Endothelial cell of umbilical vein (primary cell): ENCODE measurements around the gene EMX1. TPM values are rescaled to one million over a fixed set of nuclear protein-coding genes. Genes with fewer than 3 reads are reported as not detected.

Experiments
- BruUV-seq: library from RNA; stranded (reverse); fragments of 400-500 nt; replicated peaks from 2 replicates; lab custom pipeline; 2021; lab: Mats Ljungman, UMichigan
- CTCF ChIA-PET: fragments of 300-600, 350-600 bp; sonication (Branson Sonifier 250); formaldehyde crosslinking; loops from one replicate; lab custom pipeline; 2021; ENCODE audit warnings: antibody characterized with exemption, inconsistent platforms; lab: Charles Lee
- POLR2A ChIA-PET: fragments of 300-600, 350-600 bp; sonication (Branson Sonifier 250); formaldehyde crosslinking; loops from one replicate; lab custom pipeline; 2021; ENCODE audit warnings: antibody characterized with exemption, inconsistent platforms; lab: Charles Lee
- DNase-seq: peaks from one replicate; pipeline ENCODE4 v3.0.0-alpha.2; 2011; ENCODE audit warnings: low read depth, low spot score
- FAIRE-seq: peaks from 2 replicates; lab custom pipeline; 2011; peaks lifted over from hg19 to GRCh38; lab: Jason Lieb, UNC
- H2AFZ ChIP-seq: 2 replicates; pipeline ENCODE4 v1.6.0; 2012; ENCODE audit warnings: low read depth, low read length, control low read depth, inconsistent platforms
- H3K27ac ChIP-seq: 2 replicates; pipeline ENCODE4 v1.5.1; 2011; ENCODE audit warnings: low read depth, mild to moderate bottlenecking, control low read depth, low read length, moderate library complexity; ENCODE audit not compliant: insufficient read depth
- H3K27me3 ChIP-seq, 2 experiments: 2 replicates each; pipeline versions ENCODE4 v1.6.0 to v1.6.1; 2011; ENCODE audit warnings: low read length in 2 of 2, mixed read lengths in 1 of 2; ENCODE audit not compliant: control insufficient read depth in 2 of 2, insufficient read depth in 2 of 2
- H3K36me3 ChIP-seq, 2 experiments: 2 replicates in 1 of 2; 3 replicates in 1 of 2; pipeline ENCODE4 v1.5.1; 2011; ENCODE audit warnings: low read length in 2 of 2, mild to moderate bottlenecking in 1 of 2, moderate library complexity in 1 of 2; ENCODE audit not compliant: control insufficient read depth in 2 of 2, insufficient read depth in 2 of 2; ENCODE audit errors: extremely low read depth in 1 of 2
- H3K4me1 ChIP-seq: 3 replicates; pipeline ENCODE4 v1.5.1; 2011; ENCODE audit warnings: mild to moderate bottlenecking, low read length; ENCODE audit not compliant: control insufficient read depth, insufficient read depth; ENCODE audit errors: extremely low read depth
- H3K4me2 ChIP-seq: 2 replicates; pipeline ENCODE4 v1.6.1; 2011; ENCODE audit warnings: low read length, control low read depth, mixed read lengths; ENCODE audit not compliant: insufficient read depth
- H3K4me3 ChIP-seq, 3 experiments: fragments of 200-600 bp in 1 of 3; sonication (generic), shearing (Covaris generic) in 1 of 3; replicated peaks in 1 of 3; 2 replicates each; pipeline ENCODE4 v1.5.1; 2011 to 2016; ENCODE audit warnings: control low read depth in 3 of 3, low read length in 3 of 3, mild to moderate bottlenecking in 2 of 3, inconsistent platforms in 1 of 3, low read depth in 1 of 3, moderate library complexity in 1 of 3; ENCODE audit not compliant: insufficient read depth in 1 of 3
- H3K79me2 ChIP-seq: 2 replicates; pipeline ENCODE4 v1.6.0; 2012; ENCODE audit warnings: low read length, inconsistent platforms; ENCODE audit not compliant: control insufficient read depth, insufficient read depth
- H3K9ac ChIP-seq: replicated peaks from 2 replicates; pipeline ENCODE3; 2011; ENCODE audit warnings: low read length, control low read depth; ENCODE audit not compliant: insufficient read depth; ENCODE audit errors: extremely low read depth
- H3K9me1 ChIP-seq: replicated peaks from 3 replicates; pipeline ENCODE4 v1.6.0; 2011; ENCODE audit warnings: mild to moderate bottlenecking, low read length; ENCODE audit not compliant: control insufficient read depth, insufficient read depth; ENCODE audit errors: extremely low read depth
- H3K9me3 ChIP-seq: replicated peaks from 2 replicates; pipeline ENCODE4 v1.5.1; 2012; ENCODE audit warnings: low read length, inconsistent platforms; ENCODE audit not compliant: control insufficient read depth, insufficient read depth
- H4K20me1 ChIP-seq: replicated peaks from 2 replicates; pipeline ENCODE3; 2011; ENCODE audit warnings: mild to moderate bottlenecking, low read length; ENCODE audit not compliant: control insufficient read depth, insufficient read depth; ENCODE audit errors: extremely low read depth
- EZH2 ChIP-seq: IDR thresholded peaks from 2 replicates; pipeline ENCODE4 v1.6.1; 2012; ENCODE audit warnings: borderline replicate concordance, low read depth, mild to moderate bottlenecking, moderate library complexity, low read length, inconsistent platforms; ENCODE audit not compliant: severe bottlenecking
- GATA2 ChIP-seq: IDR thresholded peaks from 2 replicates; pipeline ENCODE4 v1.7.0; 2011; ENCODE audit warnings: low read depth, mild to moderate bottlenecking, moderate library complexity, mixed read lengths, low read length; ENCODE audit not compliant: insufficient read length, insufficient read depth
- MYC ChIP-seq: IDR thresholded peaks from one replicate; pipeline ENCODE4 v1.6.1; 2011; ENCODE audit warnings: mild to moderate bottlenecking, low read depth, low read length
- POLR2A ChIP-seq: IDR thresholded peaks from 2 replicates; pipeline ENCODE4 v1.6.1; 2012; ENCODE audit warnings: low read depth, mild to moderate bottlenecking, control low read depth, low read length
- POLR2AphosphoS5 ChIP-seq: IDR thresholded peaks from 2 replicates; pipeline ENCODE4 v1.6.1; 2012; ENCODE audit warnings: low read depth, mild to moderate bottlenecking, control low read depth, low read length, moderate library complexity; ENCODE audit not compliant: insufficient read depth
- dilution Hi-C: fragments of 300-500 bp; cut with MboI; formaldehyde crosslinking; loops from one replicate; pipeline ENCODE4 v1.15.0; 2019; ENCODE audit warnings: low sequenced_read_pairs; ENCODE audit not compliant: extremely low pct_ligation_motif_present
- intact Hi-C: fragments of 100-400 bp; cut with micrococcal nuclease; formaldehyde crosslinking; loops from one replicate; pipeline ENCODE4 v1.10.0; 2022
- polyA plus RNA-seq, 4 experiments: library from polyadenylated mRNA; depleted of rRNA in 3 of 4; stranded (reverse) in 3 of 4; unstranded in 1 of 4; fragments of >200 nt; gene quantifications; 2 replicates each; pipeline versions ENCODE4 v1.2.1 to v1.2.3, GENCODE V29; 2011 to 2012; ENCODE audit warnings: missing spikeins in 1 of 4
- total RNA-seq: library from RNA; stranded (reverse); gene quantifications from 2 replicates; pipeline ENCODE4 v1.2.3, GENCODE V29; 2021
- TF ChIP-seq, protein P1 (sequence below), 2 donors: IDR thresholded peaks; 1 replicate in 1 of 2; 2 replicates in 1 of 2; pipeline ENCODE4 v1.5.1; 2011; ENCODE audit warnings: low read length in 2 of 2, mild to moderate bottlenecking in 2 of 2, moderate library complexity in 2 of 2, control low read depth in 1 of 2, inconsistent platforms in 1 of 2, low read depth in 1 of 2; ENCODE audit not compliant: insufficient read depth in 1 of 2; ENCODE audit errors: extremely low read depth in 1 of 2
- TF ChIP-seq, protein P2 (sequence below): IDR thresholded peaks from 2 replicates; pipeline ENCODE4 v1.6.1; 2011; ENCODE audit not compliant: insufficient read depth, insufficient read length

The EMX1 gene
- total and polyA plus RNA-seq, 2 donors (not counting 3 experiments of a cell fraction or from before 2014, with no cell fraction given): not detected

DNA sequence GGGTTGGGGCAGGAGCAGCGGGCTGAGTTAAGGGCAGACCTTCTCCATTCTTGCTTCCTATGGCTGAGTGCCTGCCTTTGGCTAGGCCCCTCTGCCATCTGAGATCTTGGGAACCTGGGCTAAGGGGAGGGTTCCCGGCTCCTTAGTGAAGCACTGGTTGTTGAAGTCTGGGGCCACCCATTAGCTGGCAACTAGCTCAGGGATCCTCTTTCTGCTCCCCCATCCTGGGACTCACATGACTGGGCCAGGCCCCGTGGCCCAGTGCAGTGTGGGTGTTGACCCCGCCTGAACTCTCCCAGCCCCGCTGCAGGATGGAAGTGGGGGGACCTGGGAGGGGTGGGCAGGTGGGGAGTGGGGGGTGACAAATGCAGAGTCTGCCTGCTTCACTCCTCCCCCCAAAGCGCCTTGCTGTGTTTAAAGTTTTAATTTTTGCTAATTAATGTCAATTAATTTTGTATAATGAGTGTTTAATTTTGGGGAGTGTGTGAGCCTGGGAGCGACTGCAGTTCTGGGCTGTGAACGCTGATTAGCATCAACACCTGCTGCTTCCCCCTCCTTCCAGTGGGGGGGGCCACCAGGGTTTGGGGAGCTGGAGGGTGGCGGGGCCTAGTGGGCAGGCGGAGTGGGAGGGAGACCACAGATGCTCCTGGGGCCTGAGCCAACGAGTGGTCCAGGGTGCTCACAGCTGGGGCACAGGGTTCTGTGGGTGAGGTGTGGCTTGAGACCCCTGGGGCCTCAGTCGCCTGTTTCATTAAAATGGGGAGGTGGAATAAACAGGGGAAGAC, 55.2 kb downstream of the EMX1 start:
- dilution Hi-C loops: no loop called here
- no TSS peak for BruUV-seq

More for the DNA sequence above, 55.2 kb downstream of the EMX1 start:
- Histone ChIP-seq H3K4me3 (no peak overlapping the region), H3K4me1 (no peaks in the 10 kb centered on the region), H3K4me2 (no peak overlapping the region), H2AFZ (no peak overlapping the region), H3K9ac (no peak overlapping the region), H3K27me3 (no peaks in the 10 kb centered on the region), H3K36me3 (no peaks in the 10 kb centered on the region), H4K20me1 (no peaks in the 10 kb centered on the region), H3K9me1 (no peaks in the 10 kb centered on the region), H3K79me2 (no peaks in the 10 kb centered on the region), H3K27ac (no peak overlapping the region), H3K9me3 (no peaks in the 10 kb centered on the region)
- ChIA-PET POLR2A (no interaction called here), CTCF (interaction anchor here (1.0 to 4.8 kb wide), 16 partner anchors 9 to 205 kb away, joined by 3 to 178 read pairs (median 8); partner anchors contain the start of genes EMX1 and SPR)
- no peak for FAIRE-seq
- intact Hi-C loops: loop anchor here (1.0 kb wide), 1 partner anchor 80 kb away; no protein-coding TSS in a partner anchor
- DNase-seq: no peak
- no peak for TF ChIP-seq EZH2
- TF ChIP-seq POLR2AphosphoS5: no peak
- TF ChIP-seq POLR2A: no peak
- TF ChIP-seq, protein P1, sequence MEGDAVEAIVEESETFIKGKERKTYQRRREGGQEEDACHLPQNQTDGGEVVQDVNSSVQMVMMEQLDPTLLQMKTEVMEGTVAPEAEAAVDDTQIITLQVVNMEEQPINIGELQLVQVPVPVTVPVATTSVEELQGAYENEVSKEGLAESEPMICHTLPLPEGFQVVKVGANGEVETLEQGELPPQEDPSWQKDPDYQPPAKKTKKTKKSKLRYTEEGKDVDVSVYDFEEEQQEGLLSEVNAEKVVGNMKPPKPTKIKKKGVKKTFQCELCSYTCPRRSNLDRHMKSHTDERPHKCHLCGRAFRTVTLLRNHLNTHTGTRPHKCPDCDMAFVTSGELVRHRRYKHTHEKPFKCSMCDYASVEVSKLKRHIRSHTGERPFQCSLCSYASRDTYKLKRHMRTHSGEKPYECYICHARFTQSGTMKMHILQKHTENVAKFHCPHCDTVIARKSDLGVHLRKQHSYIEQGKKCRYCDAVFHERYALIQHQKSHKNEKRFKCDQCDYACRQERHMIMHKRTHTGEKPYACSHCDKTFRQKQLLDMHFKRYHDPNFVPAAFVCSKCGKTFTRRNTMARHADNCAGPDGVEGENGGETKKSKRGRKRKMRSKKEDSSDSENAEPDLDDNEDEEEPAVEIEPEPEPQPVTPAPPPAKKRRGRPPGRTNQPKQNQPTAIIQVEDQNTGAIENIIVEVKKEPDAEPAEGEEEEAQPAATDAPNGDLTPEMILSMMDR (IDR thresholded peaks at IDR 0.05; ENCODE audit: extremely low read depth in 1 of 2, insufficient read depth in 1 of 2, low read depth in 1 of 2, low read length in 2 of 2): no peak
- no peak for TF ChIP-seq MYC
- TF ChIP-seq, protein P2, sequence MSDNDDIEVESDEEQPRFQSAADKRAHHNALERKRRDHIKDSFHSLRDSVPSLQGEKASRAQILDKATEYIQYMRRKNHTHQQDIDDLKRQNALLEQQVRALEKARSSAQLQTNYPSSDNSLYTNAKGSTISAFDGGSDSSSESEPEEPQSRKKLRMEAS: no peak
- no peak for TF ChIP-seq GATA2
